Amniotic epithelial cell (primary cell): ENCODE measurements around the gene AHNAK2.
"Not testable (repeated sequence)": the region's sequence is repeated elsewhere in the genome, so short reads cannot be mapped to it uniquely, and the experiment has no call there.

Experiments
- DNase-seq: peaks from one replicate; pipeline ENCODE4 v3.0.0-alpha.2; 2010; ENCODE audit warnings: low read depth

Gene AHNAK2

GRCh38 chr14:104953896-104954656 lies 24.1 kb downstream of the AHNAK2 start:
- DNase-seq = no peak

GRCh38 chr14:104953097-104953496 lies 25.1 kb downstream of the AHNAK2 start:
- DNase-seq = no peak

GRCh38 chr14:104951863-104952657 lies 26.1 kb downstream of the AHNAK2 start:
- not testable (repeated sequence) for DNase-seq

GRCh38 chr14:104950701-104951100 lies 27.5 kb downstream of the AHNAK2 start:
- DNase-seq = not testable (repeated sequence)

- no peak for DNase-seq
These were observed 28.2 kb downstream of the AHNAK2 start for GRCh38 chr14:104950021-104950420.

- DNase-seq = not testable (repeated sequence)
These were observed 28.7 kb downstream of the AHNAK2 start for GRCh38 chr14:104949406-104949955.

GRCh38 chr14:104948736-104949031 lies 29.5 kb downstream of the AHNAK2 start:
- DNase-seq = no peak

- not testable (repeated sequence) for DNase-seq
These were observed 30.1 kb downstream of the AHNAK2 start for GRCh38 chr14:104947881-104948735.

- DNase-seq = not testable (repeated sequence)
These were observed 31.0 kb downstream of the AHNAK2 start for GRCh38 chr14:104947201-104947600.

GRCh38 chr14:104945986-104946965 lies 31.9 kb downstream of the AHNAK2 start:
- not testable (repeated sequence) for DNase-seq

GRCh38 chr14:104945266-104945665 lies 32.9 kb downstream of the AHNAK2 start:
- DNase-seq = not testable (repeated sequence)

- DNase-seq = not testable (repeated sequence)
These were observed 33.6 kb downstream of the AHNAK2 start for GRCh38 chr14:104944436-104945205.

GRCh38 chr14:104944016-104944308 lies 34.2 kb downstream of the AHNAK2 start:
- not testable (repeated sequence) for DNase-seq

GRCh38 chr14:104943216-104944015 lies 34.8 kb downstream of the AHNAK2 start:
- not testable (repeated sequence) for DNase-seq

- no peak for DNase-seq
These were observed 35.6 kb downstream of the AHNAK2 start for GRCh38 chr14:104942586-104942985.

- no peak for DNase-seq
These were observed 36.4 kb downstream of the AHNAK2 start for GRCh38 chr14:104941508-104942365.

- peak; percentile 13 for DNase-seq
These were observed 37.5 kb downstream of the AHNAK2 start for GRCh38 chr14:104940526-104941150.
